Measurements from ENCODE around the gene NCKAP1. TPM values are rescaled to one million over a fixed set of nuclear protein-coding genes. Genes with fewer than 3 reads are reported as not detected.

The NCKAP1 gene
- total RNA-seq, 1 experiment from 2014 or later: 76.2 TPM

DNA sequence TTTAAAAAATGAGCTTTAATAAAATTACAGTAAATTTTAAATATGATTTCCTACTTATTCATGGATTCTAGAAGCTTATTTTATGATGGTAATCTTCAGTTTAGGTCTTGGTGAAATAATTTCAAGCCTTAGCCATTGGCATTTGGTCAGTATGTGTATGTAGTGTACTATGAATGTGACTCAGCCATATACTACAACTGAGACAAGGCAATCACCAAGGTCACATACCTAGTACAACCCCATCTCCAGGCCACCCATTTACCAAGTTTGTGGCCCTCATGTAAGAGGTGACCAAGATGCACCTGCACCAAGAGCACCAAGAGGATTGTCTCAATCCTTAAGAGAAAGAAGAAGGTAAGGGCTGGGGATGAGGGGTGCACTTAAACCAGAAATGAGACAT lies 117.0 kb downstream of the NCKAP1 start:
- Histone ChIP-seq H3K9ac (ENCODE audit: low read length) (no peak overlapping the region), H3K4me2 (ENCODE audit: low read length) (no peak overlapping the region), H2AFZ (ENCODE audit: low read length) (no peak overlapping the region), H3K4me3 (ENCODE audit: low read length) (no peak overlapping the region), H3K9me3 (ENCODE audit: low read length) (no peaks in the 10 kb centered on the region), H3K9me2 (replicated peaks; ENCODE audit: low read length) (no peaks in the 10 kb centered on the region), H3K27me3 (ENCODE audit: low read length) (no peaks in the 10 kb centered on the region), H3K27ac (ENCODE audit: low read length) (no peak overlapping the region), H3K36me3 (ENCODE audit: low read depth, low read length) (peaks cover 33% of the 10 kb centered on the region), H3K79me2 (ENCODE audit: low read length) (no peaks in the 10 kb centered on the region), H3K4me1 (ENCODE audit: insufficient read depth, low read length) (peaks cover 3% of the 10 kb centered on the region), H3F3A (ENCODE audit: low read length, unreplicated experiment) (no peaks in the 10 kb centered on the region), H4K20me1 (ENCODE audit: low read length) (no peaks in the 10 kb centered on the region)
- ATAC-seq (no peak), DNase-seq (no peak)
- BruUV-seq (replicated peaks): no TSS peak
- TF ChIP-seq EZH2 (IDR thresholded peaks at IDR 0.05; ENCODE audit: low read length, unreplicated experiment) (no peak), EZH2phosphoT487 (IDR thresholded peaks at IDR 0.05; ENCODE audit: borderline replicate concordance, low read length) (no peak)
- TF ChIP-seq, protein P1, sequence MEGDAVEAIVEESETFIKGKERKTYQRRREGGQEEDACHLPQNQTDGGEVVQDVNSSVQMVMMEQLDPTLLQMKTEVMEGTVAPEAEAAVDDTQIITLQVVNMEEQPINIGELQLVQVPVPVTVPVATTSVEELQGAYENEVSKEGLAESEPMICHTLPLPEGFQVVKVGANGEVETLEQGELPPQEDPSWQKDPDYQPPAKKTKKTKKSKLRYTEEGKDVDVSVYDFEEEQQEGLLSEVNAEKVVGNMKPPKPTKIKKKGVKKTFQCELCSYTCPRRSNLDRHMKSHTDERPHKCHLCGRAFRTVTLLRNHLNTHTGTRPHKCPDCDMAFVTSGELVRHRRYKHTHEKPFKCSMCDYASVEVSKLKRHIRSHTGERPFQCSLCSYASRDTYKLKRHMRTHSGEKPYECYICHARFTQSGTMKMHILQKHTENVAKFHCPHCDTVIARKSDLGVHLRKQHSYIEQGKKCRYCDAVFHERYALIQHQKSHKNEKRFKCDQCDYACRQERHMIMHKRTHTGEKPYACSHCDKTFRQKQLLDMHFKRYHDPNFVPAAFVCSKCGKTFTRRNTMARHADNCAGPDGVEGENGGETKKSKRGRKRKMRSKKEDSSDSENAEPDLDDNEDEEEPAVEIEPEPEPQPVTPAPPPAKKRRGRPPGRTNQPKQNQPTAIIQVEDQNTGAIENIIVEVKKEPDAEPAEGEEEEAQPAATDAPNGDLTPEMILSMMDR (conservative IDR thresholded peaks at IDR 0.05; ENCODE audit: low read depth, low read length): no peak
- POLR2A ChIA-PET (ENCODE audit: unreplicated experiment): no interaction called here
- CTCF ChIA-PET: no interaction called here
- intact Hi-C loops (cut with micrococcal nuclease): loop anchor here (5.0 kb wide), 1 partner anchor 139 kb away; no protein-coding TSS in a partner anchor

DNA sequence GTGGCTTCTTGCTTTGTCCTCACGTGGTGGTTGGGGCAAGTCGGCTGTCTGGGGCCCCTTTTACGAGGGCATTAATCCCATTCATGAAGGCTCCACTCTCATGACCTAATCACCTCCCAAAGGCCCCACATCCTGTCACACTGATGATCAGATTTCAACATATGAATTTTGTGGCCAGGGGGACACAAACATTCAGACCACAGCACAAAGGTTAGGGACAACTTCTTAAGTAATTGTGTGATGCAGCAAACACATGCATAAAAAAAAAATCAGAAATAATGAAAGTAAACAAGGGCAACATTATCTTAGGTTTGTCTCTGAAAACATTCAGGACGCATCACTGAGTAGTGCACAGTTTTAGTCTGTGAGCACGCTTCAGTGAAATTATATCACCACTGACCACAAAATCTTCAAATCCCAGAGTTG lies 117.6 kb downstream of the NCKAP1 start:
- Histone ChIP-seq H4K20me1 (ENCODE audit: low read length) (no peaks in the 10 kb centered on the region), H3K4me1 (ENCODE audit: insufficient read depth, low read length) (peaks cover 9% of the 10 kb centered on the region), H3K4me3 (ENCODE audit: low read length) (no peak overlapping the region), H3F3A (ENCODE audit: low read length, unreplicated experiment) (no peaks in the 10 kb centered on the region), H3K9me3 (ENCODE audit: low read length) (no peaks in the 10 kb centered on the region), H3K9ac (ENCODE audit: low read length) (no peak overlapping the region), H3K27me3 (ENCODE audit: low read length) (no peaks in the 10 kb centered on the region), H3K27ac (ENCODE audit: low read length) (no peak overlapping the region), H3K79me2 (ENCODE audit: low read length) (no peaks in the 10 kb centered on the region), H2AFZ (ENCODE audit: low read length) (no peak overlapping the region), H3K9me2 (replicated peaks; ENCODE audit: low read length) (no peaks in the 10 kb centered on the region), H3K36me3 (ENCODE audit: low read depth, low read length) (peaks cover 27% of the 10 kb centered on the region), H3K4me2 (ENCODE audit: low read length) (no peak overlapping the region)
- POLR2A ChIA-PET (ENCODE audit: unreplicated experiment): no interaction called here
- no peak for DNase-seq
- ATAC-seq: no peak
- TF ChIP-seq EZH2 (IDR thresholded peaks at IDR 0.05; ENCODE audit: low read length, unreplicated experiment): no peak
- TF ChIP-seq, protein P1 (conservative IDR thresholded peaks at IDR 0.05; ENCODE audit: low read depth, low read length): no peak
- TF ChIP-seq EZH2phosphoT487 (IDR thresholded peaks at IDR 0.05; ENCODE audit: borderline replicate concordance, low read length): no peak
- no TSS peak for BruUV-seq (replicated peaks)
- CTCF ChIA-PET: no interaction called here
- intact Hi-C loops (cut with micrococcal nuclease): loop anchor here (5.0 kb wide), 1 partner anchor 138 kb away; no protein-coding TSS in a partner anchor

DNA sequence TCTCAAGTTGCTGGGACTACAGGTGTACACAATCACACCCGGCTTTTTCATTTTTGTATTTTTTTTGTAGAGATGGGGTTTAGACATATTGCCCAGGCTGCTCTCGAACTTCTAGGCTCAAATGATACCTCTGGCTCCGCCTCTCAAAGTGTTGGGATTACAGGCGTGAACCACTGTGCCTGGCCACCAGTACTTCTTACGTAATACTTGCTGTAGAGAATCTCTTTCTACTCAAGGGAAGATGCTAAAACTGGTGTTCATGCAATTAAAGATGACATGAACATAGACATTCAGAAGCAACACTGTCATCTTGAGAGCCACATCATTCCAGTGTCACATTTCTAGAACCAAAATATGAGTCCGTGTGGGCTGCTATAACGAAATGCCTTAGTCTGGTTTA lies 118.2 kb downstream of the NCKAP1 start:
- peaks cover 14% of the 10 kb centered on the region for H3K4me1 ChIP-seq (ENCODE audit: insufficient read depth, low read length)
- no TSS peak for BruUV-seq (replicated peaks)
- no peak overlapping the region for H2AFZ ChIP-seq (ENCODE audit: low read length)
- H3F3A ChIP-seq (ENCODE audit: low read length, unreplicated experiment): no peaks in the 10 kb centered on the region
- no peaks in the 10 kb centered on the region for H3K9me2 ChIP-seq (replicated peaks; ENCODE audit: low read length)
- no peak overlapping the region for H3K4me2 ChIP-seq (ENCODE audit: low read length)
- DNase-seq (no peak), ATAC-seq (no peak)
- intact Hi-C loops (cut with micrococcal nuclease): loop anchor here (5.0 kb wide), 1 partner anchor 138 kb away; no protein-coding TSS in a partner anchor
- POLR2A ChIA-PET (ENCODE audit: unreplicated experiment): no interaction called here
- H3K4me3 ChIP-seq (ENCODE audit: low read length): no peak overlapping the region
- no peak overlapping the region for H3K9ac ChIP-seq (ENCODE audit: low read length)
- CTCF ChIA-PET: no interaction called here
- TF ChIP-seq EZH2phosphoT487 (IDR thresholded peaks at IDR 0.05; ENCODE audit: borderline replicate concordance, low read length): no peak
- TF ChIP-seq EZH2 (IDR thresholded peaks at IDR 0.05; ENCODE audit: low read length, unreplicated experiment): no peak
- TF ChIP-seq, protein P1 (conservative IDR thresholded peaks at IDR 0.05; ENCODE audit: low read depth, low read length): no peak
- H3K79me2 ChIP-seq (ENCODE audit: low read length): no peaks in the 10 kb centered on the region
- H3K9me3 ChIP-seq (ENCODE audit: low read length): no peaks in the 10 kb centered on the region
- no peak overlapping the region for H3K27ac ChIP-seq (ENCODE audit: low read length)
- H4K20me1 ChIP-seq (ENCODE audit: low read length): no peaks in the 10 kb centered on the region
- H3K36me3 ChIP-seq (ENCODE audit: low read depth, low read length): peaks cover 22% of the 10 kb centered on the region
- H3K27me3 ChIP-seq (ENCODE audit: low read length): no peaks in the 10 kb centered on the region
